Cerebellar cortex (tissue), 1 donor: ENCODE measurements around the gene HTT.

Experiments used
- DNase-seq: peaks from one replicate; pipeline ENCODE4 v3.0.0-alpha.2; 2015; ENCODE audit warnings: low spot score

The HTT gene

GRCh38 chr4:3174371-3175338 lies 100.2 kb downstream of the HTT start:
- no peak for DNase-seq

GRCh38 chr4:3176367-3177229 lies 102.1 kb downstream of the HTT start:
- DNase-seq: peak; percentile 48

GRCh38 chr4:3177426-3177825 lies 102.9 kb downstream of the HTT start:
- DNase-seq: no peak

GRCh38 chr4:3177905-3178304 lies 103.4 kb downstream of the HTT start:
- no peak for DNase-seq

- DNase-seq: no peak
Observed at GRCh38 chr4:3178351-3178750, 103.9 kb downstream of the HTT start.

- no peak for DNase-seq
Observed at GRCh38 chr4:3179126-3179706, 104.7 kb downstream of the HTT start.

GRCh38 chr4:3183008-3183407 lies 108.5 kb downstream of the HTT start:
- DNase-seq: no peak

GRCh38 chr4:3184725-3185124 lies 110.2 kb downstream of the HTT start:
- peak; percentile 24 for DNase-seq

- no peak for DNase-seq
Observed at GRCh38 chr4:3186609-3187008, 112.1 kb downstream of the HTT start.

- no peak for DNase-seq
Observed at GRCh38 chr4:3188118-3188517, 113.6 kb downstream of the HTT start.

GRCh38 chr4:3189459-3189858 lies 115.0 kb downstream of the HTT start:
- no peak for DNase-seq

- DNase-seq: no peak
Observed at GRCh38 chr4:3190549-3190948, 116.1 kb downstream of the HTT start.

GRCh38 chr4:3192188-3192587 lies 117.7 kb downstream of the HTT start:
- no peak for DNase-seq

- no peak for DNase-seq
Observed at GRCh38 chr4:3192827-3193226, 118.3 kb downstream of the HTT start.

- peak; percentile 61 for DNase-seq
Observed at GRCh38 chr4:3193531-3194203, 119.2 kb downstream of the HTT start.

- DNase-seq: no peak
Observed at GRCh38 chr4:3196670-3197359, 122.3 kb downstream of the HTT start.

GRCh38 chr4:3197366-3198105 lies 123.1 kb downstream of the HTT start:
- DNase-seq: no peak

GRCh38 chr4:3198906-3199305 lies 124.4 kb downstream of the HTT start:
- no peak for DNase-seq

- no peak for DNase-seq
Observed at GRCh38 chr4:3199653-3200422, 125.4 kb downstream of the HTT start.
